Psoas muscle (tissue), 8 donors: ENCODE measurements around the gene ATF1. TPM values are rescaled to one million over a fixed set of nuclear protein-coding genes. Genes with fewer than 3 reads are reported as not detected.
"Not testable (repeated sequence)": the region's sequence is repeated elsewhere in the genome, so short reads cannot be mapped to it uniquely, and the experiment has no call there.

Source experiments
- ATAC-seq, 4 donors: fragments of 200-7000 bp; cut with Tn5 transposase; one replicate each; pipeline ENCODE4 v1.9.1; 2020; ENCODE audit warnings: moderate library complexity in 3 of 4, mild to moderate bottlenecking in 2 of 4
- DNase-seq, 2 donors: peaks; one replicate each; pipeline ENCODE4 v3.0.0-alpha.2; 2020
- H3K27ac ChIP-seq: fragments of 200-600 bp; one replicate; pipeline ENCODE4 v1.8.0; 2022
- H3K27me3 ChIP-seq, 3 donors: fragments of 200-600 bp in 1 of 3; one replicate each; pipeline versions ENCODE4 v1.6.1 to v1.8.0; 2013 to 2022; ENCODE audit warnings: low read length in 2 of 3, mild to moderate bottlenecking in 2 of 3, moderate library complexity in 1 of 3; ENCODE audit not compliant: insufficient read depth in 3 of 3
- H3K36me3 ChIP-seq, 2 donors: fragments of 200-600 bp in 1 of 2; one replicate each; pipeline versions ENCODE4 v1.6.1 to v1.8.0; 2013 to 2022; ENCODE audit warnings: low read depth in 1 of 2, mild to moderate bottlenecking in 1 of 2, moderate library complexity in 1 of 2; ENCODE audit not compliant: insufficient read depth in 1 of 2
- H3K4me1 ChIP-seq: fragments of 200-600 bp; one replicate; pipeline ENCODE4 v1.8.0; 2022
- H3K4me3 ChIP-seq: fragments of 200-600 bp; one replicate; pipeline ENCODE4 v1.8.0; 2022; ENCODE audit warnings: mild to moderate bottlenecking
- H3K9me3 ChIP-seq: fragments of 200-600 bp; one replicate; pipeline ENCODE4 v1.8.0; 2022
- CTCF ChIP-seq: fragments of 200-600 bp; IDR thresholded peaks from one replicate; pipeline ENCODE4 v1.8.0; 2022; ENCODE audit warnings: antibody characterized with exemption
- WGBS, 3 donors: extraction: QIAGEN DNeasy Blood & Tissue Kit; methylation state at CpG; one replicate each; pipeline versions ENCODE4 v1.1.6 to v1.1.7; 2013; 5-methylcytosine and 5-hydroxymethylcytosine counted together
- intact Hi-C, 2 donors: fragments of 100-400 bp; cut with DNase I; formaldehyde crosslinking; loops; one replicate each; pipeline versions ENCODE4 v1.11.0 to v1.14.2; 2022
- polyA plus RNA-seq, 3 donors: library from polyadenylated mRNA; stranded (reverse); fragments of 200-250 nt; gene quantifications; one replicate each; pipeline ENCODE4 v1.2.3, GENCODE V29; 2013
- total RNA-seq, 4 donors: library from RNA; stranded (reverse); fragmentation: NEBNext Ultra II Directional in 2 of 4; extraction: Animal tissue kit (Norgen Biotek cat#: 25700) in 2 of 4; gene quantifications; one replicate each; pipeline versions ENCODE4 v1.2.1 to v1.2.4, GENCODE V29; 2021 to 2023
- donor health status: healthy with polysubstance abuse.
- donor health status: DM: no; HTN: no; CAD: no; lungs with moderate emphysema.
- donor health status: Bipolar disorder and iron deficiency.
- donor health status: healthy.
- donor health status: DM: yes; HTN: yes; CAD: no.
- donor health status: DM: no; HTN: no; CAD: no.
- donor health status: DM: no; HTN: no; CAD: no.
- donor health status: DM: yes; HTN: yes; CAD: no.

ATF1 gene
- total and polyA plus RNA-seq, 7 donors, result 20.8 to 72.5 (median 41.3) TPM

GRCh38 chr12:50806176-50806575 lies 42.3 kb downstream of the ATF1 start:
- no peaks in the 10 kb centered on the region for H3K27me3 ChIP-seq
- no peak overlapping the region for H3K4me3 ChIP-seq
- WGBS, 3 donors, result 91 to 97% (median 94%) methylated on average over 4 of the region's 4 CpGs
- H3K9me3 ChIP-seq, result no peaks in the 10 kb centered on the region
- no peak for TF ChIP-seq CTCF
- no peaks in the 10 kb centered on the region for H3K4me1 ChIP-seq
- ATAC-seq, result peak in 3 of 4 donors; percentile 42 to 57 (median 52)
- no peak overlapping the region for H3K27ac ChIP-seq
- intact Hi-C loops, result loop anchor here in 1 of 2 donors (5.0 kb wide), 1 partner anchor 34 kb away; no protein-coding TSS in a partner anchor
- DNase-seq, result no peak
- peaks cover 0 to 46% of the 10 kb centered on the region in 2 donors for H3K36me3 ChIP-seq

- WGBS, 3 donors, result 95 to 99% (median 97%) methylated on average over 4 of the region's 4 CpGs
Measured at GRCh38 chr12:50809131-50809530, 45.2 kb downstream of the ATF1 start.

GRCh38 chr12:50814921-50815320 lies 51.0 kb downstream of the ATF1 start:
- H3K4me3 ChIP-seq, H3K27ac ChIP-seq, intact Hi-C loops, H3K27me3 ChIP-seq, ATAC-seq, DNase-seq, H3K9me3 ChIP-seq, H3K4me1 ChIP-seq: not testable (repeated sequence)
- WGBS, 3 donors, result 94 to 97% (median 96%) methylated on average over 7 of the region's 7 CpGs
- peaks cover 14 to 100% of the 10 kb centered on the region in 2 donors for H3K36me3 ChIP-seq

More at GRCh38 chr12:50809131-50809530, 45.2 kb downstream of the ATF1 start:
- H3K4me1 ChIP-seq, ATAC-seq, H3K27me3 ChIP-seq, DNase-seq, H3K9me3 ChIP-seq, H3K27ac ChIP-seq, H3K4me3 ChIP-seq: not testable (repeated sequence)
- peaks cover 4 to 62% of the 10 kb centered on the region in 2 donors for H3K36me3 ChIP-seq
- intact Hi-C loops, result loop anchor here in 1 of 2 donors (5.0 kb wide), 1 partner anchor 37 kb away; no protein-coding TSS in a partner anchor

- ATAC-seq (no peak), DNase-seq (no peak)
- no peaks in the 10 kb centered on the region for H3K27me3 ChIP-seq
- no peak overlapping the region for H3K27ac ChIP-seq
- no peak overlapping the region for H3K4me3 ChIP-seq
- no peak for TF ChIP-seq CTCF
- H3K4me1 ChIP-seq, result peaks cover 6% of the 10 kb centered on the region
- intact Hi-C loops, result no loop called here
- peaks cover 7 to 54% of the 10 kb centered on the region in 2 donors for H3K36me3 ChIP-seq
- no peaks in the 10 kb centered on the region for H3K9me3 ChIP-seq
Measured at GRCh38 chr12:50820177-50820576, 56.3 kb downstream of the ATF1 start.

- no peak for DNase-seq
- intact Hi-C loops, result no loop called here
- Histone ChIP-seq H3K9me3 (no peaks in the 10 kb centered on the region), H3K36me3 (peaks cover 2 to 35% of the 10 kb centered on the region in 2 donors), H3K27me3 (no peaks in the 10 kb centered on the region), H3K27ac (no peak overlapping the region), H3K4me1 (peaks cover 13% of the 10 kb centered on the region), H3K4me3 (no peak overlapping the region)
- WGBS, 3 donors, result 89 to 94% (median 91%) methylated on average over 1 of the region's 1 CpG
- no peak for ATAC-seq
- TF ChIP-seq CTCF, result no peak
Measured at GRCh38 chr12:50822082-50822481, 58.2 kb downstream of the ATF1 start.

- intact Hi-C loops, result loop anchor here in 1 of 2 donors (1.0 kb wide), 1 partner anchor 164 kb away; no protein-coding TSS in a partner anchor
- not testable (repeated sequence) for H3K4me3 ChIP-seq, H3K27me3 ChIP-seq, H3K27ac ChIP-seq, H3K9me3 ChIP-seq, DNase-seq, ATAC-seq
- Histone ChIP-seq H3K4me1 (peaks cover 13% of the 10 kb centered on the region), H3K36me3 (peaks cover 2 to 18% of the 10 kb centered on the region in 2 donors)
- WGBS, 3 donors, result 68 to 91% (median 72%) methylated on average over 11 of the region's 11 CpGs
Measured at GRCh38 chr12:50823724-50824123, 59.8 kb downstream of the ATF1 start.
